Ecto neural progenitor cell (in vitro differentiated cells): ENCODE results near the gene RANBP10.

Experiments
- DNase-seq: peaks from one replicate; pipeline ENCODE4 v3.0.0-alpha.2; 2018; ENCODE audit warnings: low spot score

The RANBP10 gene

GRCh38 chr16:67825906-67826305 lies 19.5 kb upstream of the RANBP10 start:
- DNase-seq: no peak

- DNase-seq: no peak
Measured at GRCh38 chr16:67825119-67825518, 18.8 kb upstream of the RANBP10 start.

DNA sequence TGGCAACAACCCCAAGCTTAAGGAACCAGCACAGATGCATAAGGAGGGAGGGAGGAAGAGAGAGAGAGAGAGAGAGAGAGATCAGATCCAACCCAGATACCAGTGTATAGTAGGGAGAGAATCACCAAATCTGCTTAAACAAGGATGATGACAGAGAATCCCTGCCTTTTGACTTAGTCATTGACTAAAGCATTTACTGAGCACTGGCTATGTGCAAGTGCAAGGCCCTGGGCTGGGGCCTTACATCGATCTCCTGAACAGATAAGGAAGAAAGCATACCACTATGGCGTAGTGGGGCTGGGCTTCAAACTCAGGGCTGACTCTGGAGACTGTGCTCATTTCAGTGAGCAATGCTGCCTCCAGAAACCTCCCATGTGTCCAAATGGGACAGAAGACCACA lies 16.2 kb upstream of the RANBP10 start:
- DNase-seq: no peak

- no peak for DNase-seq
Measured at GRCh38 chr16:67820608-67821259, 14.4 kb upstream of the RANBP10 start.

- no peak for DNase-seq
Measured at GRCh38 chr16:67814567-67814966, 8.2 kb upstream of the RANBP10 start.

- DNase-seq: no peak
Measured at GRCh38 chr16:67811899-67812298, 5.5 kb upstream of the RANBP10 start.

- no peak for DNase-seq
Measured at GRCh38 chr16:67807148-67807682, 855 bp upstream of the RANBP10 start.

DNA sequence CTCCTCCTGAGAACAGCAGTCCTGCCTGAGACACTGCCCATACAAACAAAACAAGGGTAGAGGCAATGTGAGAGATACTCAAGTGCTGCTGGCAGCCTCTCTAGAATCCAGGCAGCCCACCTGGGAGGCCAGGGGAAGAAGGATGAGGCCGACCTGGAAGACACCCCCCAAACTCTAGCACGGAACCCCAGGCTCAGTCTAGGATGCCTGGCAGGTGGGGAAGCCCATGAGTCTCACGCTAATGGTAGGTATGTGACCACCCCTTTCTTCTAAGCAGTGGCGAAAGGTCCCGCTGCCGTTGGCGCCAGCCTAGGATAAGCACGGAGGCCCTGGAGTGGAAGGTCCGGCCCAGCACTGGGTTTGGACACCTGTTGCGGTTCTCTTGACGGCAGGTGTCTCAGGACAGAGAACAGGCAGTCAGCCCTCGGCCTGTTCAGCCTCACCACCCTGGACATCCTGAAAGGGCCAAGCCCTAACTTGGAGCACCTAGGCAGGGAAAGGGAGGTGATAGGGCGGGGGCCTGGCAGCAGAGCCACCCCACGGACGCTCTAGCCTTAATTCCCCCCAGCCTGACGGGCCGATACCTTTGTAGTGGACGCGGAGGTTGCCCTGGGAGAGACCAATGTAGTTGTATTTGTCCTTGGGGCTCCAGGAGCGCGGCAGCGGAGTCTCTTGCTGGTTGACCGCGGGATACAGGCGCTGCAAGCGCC lies 487 bp downstream of the RANBP10 start:
- no peak for DNase-seq

DNA sequence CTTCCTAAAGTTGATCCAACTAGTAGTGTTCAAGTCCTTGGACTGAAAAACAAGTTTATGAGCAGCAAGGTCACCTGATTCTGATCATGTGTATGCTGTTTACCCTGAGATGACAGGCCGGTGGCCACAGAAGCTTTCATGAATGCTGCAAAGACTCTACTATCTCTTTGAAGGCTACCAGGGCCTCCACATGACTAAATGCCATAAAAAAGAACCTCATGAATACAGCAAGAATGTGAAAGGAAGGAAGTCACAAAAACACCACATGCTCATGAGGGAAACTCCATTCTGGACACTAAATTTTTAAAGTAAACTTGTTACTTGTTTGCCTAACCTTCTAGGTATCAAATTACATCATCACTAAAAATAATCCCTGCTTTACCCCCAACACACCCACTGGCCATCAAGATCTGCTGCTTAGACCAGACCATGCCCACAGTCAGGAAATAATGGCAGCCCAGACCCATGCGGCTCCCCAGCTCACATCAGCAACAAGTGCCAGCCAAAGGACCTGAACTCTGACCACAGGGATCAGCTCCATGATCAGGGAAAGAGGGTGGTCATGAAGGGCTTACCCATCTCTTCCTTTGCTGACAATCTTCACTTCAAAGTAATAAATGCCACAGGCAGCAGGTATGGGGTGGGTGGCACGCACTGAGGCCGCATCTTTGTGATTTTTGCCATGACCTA lies 1.4 kb downstream of the RANBP10 start:
- no peak for DNase-seq

- no peak for DNase-seq
Measured at GRCh38 chr16:67803894-67804293, 2.5 kb downstream of the RANBP10 start.

DNA sequence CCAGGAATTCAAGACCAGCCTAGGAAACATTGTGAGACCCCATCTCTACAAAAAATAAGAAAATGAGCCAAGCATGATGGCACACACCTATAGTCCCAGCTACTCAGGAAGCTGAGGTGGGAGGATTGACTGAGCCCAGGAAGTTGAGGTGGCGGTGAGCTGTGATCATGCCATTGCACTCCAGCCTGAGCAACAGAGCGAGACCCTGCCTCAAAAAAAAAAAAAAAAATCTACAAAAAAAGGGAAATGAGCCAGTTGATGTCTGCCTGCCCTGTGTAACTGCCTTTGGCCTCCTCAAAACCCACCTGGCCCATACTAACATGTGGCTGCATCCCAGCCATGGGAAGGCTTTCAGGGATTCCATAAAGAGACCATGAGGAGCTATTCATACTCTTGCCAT lies 4.5 kb downstream of the RANBP10 start:
- DNase-seq: no peak

DNA sequence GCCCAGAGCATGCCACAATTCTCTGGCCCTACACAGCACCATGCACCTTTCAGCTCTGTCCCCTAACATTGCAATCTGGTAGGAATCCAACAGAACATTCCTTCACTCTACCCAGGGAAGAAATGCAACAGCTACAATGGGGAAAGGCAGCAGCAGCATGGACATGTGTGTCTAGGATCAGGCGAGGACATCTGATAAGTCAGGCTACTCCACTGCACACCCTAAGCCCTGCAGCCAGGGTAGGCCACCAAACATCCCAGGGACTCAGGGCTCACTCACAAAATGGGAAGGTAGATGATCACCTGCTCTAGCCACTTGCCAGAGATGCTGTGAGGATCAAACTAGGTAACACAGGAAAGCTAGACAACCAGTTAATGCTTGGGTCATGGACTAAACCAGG lies 5.1 kb downstream of the RANBP10 start:
- DNase-seq: no peak

GRCh38 chr16:67800338-67800926 lies 5.9 kb downstream of the RANBP10 start:
- no peak for DNase-seq

DNA sequence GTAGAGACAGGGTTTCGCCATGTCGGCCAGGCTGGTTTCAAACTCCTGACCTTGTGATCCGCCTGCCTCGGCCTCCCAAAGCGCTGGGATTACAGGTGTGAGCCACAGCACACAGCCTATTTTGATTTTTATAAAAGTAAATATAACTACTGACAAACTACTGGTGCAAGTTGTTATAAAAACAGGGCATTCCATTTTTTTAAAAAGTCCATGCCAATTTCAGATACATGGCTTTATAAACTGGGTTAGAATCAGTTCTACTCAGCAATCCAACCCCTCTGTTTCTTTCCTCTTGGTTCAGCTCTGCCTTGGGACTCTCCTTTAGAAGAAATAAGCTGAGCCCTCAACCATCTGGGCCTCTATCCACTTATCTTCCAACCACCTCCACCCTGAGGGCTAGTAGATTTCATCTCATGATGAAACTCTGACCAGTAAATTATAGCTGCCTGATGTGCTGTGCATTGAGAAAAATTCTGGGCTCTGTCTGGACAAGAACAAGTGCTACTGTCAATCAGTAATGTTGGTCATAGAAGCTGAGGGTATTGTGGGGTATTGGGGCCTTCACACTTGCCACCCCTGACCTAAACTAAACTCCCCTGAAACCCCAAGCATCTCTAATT lies 10.2 kb downstream of the RANBP10 start:
- DNase-seq: no peak

- DNase-seq: no peak
Measured at GRCh38 chr16:67790071-67790470, 16.3 kb downstream of the RANBP10 start.

GRCh38 chr16:67786491-67786890 lies 19.9 kb downstream of the RANBP10 start:
- no peak for DNase-seq

GRCh38 chr16:67783353-67783725 lies 23.0 kb downstream of the RANBP10 start:
- DNase-seq: no peak

DNA sequence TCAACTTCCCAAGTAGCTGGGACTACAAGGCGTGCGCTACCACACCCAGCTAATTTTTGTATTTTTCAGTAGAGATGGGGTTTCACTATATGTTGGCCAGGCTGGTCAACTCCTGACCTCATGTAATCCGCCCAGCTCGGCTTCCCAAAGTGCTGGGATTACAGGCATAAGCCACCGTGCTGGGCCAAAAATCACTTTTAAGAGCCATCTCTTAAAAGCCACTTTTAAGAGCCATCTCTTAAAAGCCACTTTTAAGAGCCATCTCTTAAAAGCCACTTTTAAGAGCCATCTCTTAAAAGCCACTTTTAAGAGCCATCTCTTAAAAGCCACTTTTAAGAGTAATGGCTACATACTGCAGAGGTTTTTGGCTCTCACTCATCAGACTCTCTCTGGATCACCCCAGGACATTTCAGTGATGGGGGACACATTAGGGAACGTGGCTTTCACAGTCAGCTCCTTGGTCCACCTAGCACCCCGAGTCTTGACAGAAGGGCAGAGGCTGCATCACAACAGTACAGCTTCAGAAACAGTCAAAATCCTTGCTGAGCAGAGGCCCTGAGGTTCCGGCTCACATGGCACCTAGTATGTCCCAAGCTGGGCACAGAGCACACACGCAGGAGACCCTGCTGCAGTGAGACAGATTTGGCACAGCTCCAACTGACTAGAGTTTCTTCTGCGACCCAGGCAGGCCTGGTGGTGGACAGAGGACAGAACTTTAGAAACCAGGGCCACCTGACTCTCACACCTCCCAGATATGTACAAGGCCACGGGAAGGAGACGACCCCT lies 23.6 kb downstream of the RANBP10 start:
- DNase-seq: no peak

- DNase-seq: no peak
Measured at GRCh38 chr16:67781565-67781921, 24.8 kb downstream of the RANBP10 start.

GRCh38 chr16:67780847-67781564 lies 25.4 kb downstream of the RANBP10 start:
- DNase-seq: no peak
